ENCODE measurements around the gene FHIT.

Gene FHIT

GRCh38 chr3:59995563-59995962, 1255.7 kb downstream of the FHIT start:
- H3K4me3 ChIP-seq (ENCODE audit: low read depth, low read length), result no peak overlapping the region
- no peaks in the 10 kb centered on the region for H3K27me3 ChIP-seq (ENCODE audit: control insufficient read depth, insufficient read depth, low read length)
- H2AFZ ChIP-seq, result no peak overlapping the region
- TF ChIP-seq, protein P1, sequence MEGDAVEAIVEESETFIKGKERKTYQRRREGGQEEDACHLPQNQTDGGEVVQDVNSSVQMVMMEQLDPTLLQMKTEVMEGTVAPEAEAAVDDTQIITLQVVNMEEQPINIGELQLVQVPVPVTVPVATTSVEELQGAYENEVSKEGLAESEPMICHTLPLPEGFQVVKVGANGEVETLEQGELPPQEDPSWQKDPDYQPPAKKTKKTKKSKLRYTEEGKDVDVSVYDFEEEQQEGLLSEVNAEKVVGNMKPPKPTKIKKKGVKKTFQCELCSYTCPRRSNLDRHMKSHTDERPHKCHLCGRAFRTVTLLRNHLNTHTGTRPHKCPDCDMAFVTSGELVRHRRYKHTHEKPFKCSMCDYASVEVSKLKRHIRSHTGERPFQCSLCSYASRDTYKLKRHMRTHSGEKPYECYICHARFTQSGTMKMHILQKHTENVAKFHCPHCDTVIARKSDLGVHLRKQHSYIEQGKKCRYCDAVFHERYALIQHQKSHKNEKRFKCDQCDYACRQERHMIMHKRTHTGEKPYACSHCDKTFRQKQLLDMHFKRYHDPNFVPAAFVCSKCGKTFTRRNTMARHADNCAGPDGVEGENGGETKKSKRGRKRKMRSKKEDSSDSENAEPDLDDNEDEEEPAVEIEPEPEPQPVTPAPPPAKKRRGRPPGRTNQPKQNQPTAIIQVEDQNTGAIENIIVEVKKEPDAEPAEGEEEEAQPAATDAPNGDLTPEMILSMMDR (IDR thresholded peaks at IDR 0.05), result no peak
- no peak overlapping the region for H3K27ac ChIP-seq
- H3K9me3 ChIP-seq (ENCODE audit: control insufficient read depth, low read length), result no peaks in the 10 kb centered on the region
- H3K4me1 ChIP-seq, result no peaks in the 10 kb centered on the region
- no peak overlapping the region for H3K9ac ChIP-seq
- H3K4me2 ChIP-seq (ENCODE audit: low read length), result no peak overlapping the region
- no peaks in the 10 kb centered on the region for H3K36me3 ChIP-seq (ENCODE audit: control insufficient read depth, insufficient read depth, low read length)
- H3K79me2 ChIP-seq, result no peaks in the 10 kb centered on the region

GRCh38 chr3:59994732-59995304, 1256.4 kb downstream of the FHIT start:
- Histone ChIP-seq H3K4me1 (no peaks in the 10 kb centered on the region), H3K27me3 (ENCODE audit: control insufficient read depth, insufficient read depth, low read length) (no peaks in the 10 kb centered on the region), H3K27ac (no peak overlapping the region), H3K9me3 (ENCODE audit: control insufficient read depth, low read length) (no peaks in the 10 kb centered on the region), H3K36me3 (ENCODE audit: control insufficient read depth, insufficient read depth, low read length) (no peaks in the 10 kb centered on the region), H3K4me2 (ENCODE audit: low read length) (no peak overlapping the region), H2AFZ (no peak overlapping the region), H3K4me3 (ENCODE audit: low read depth, low read length) (no peak overlapping the region), H3K79me2 (no peaks in the 10 kb centered on the region), H3K9ac (no peak overlapping the region)
- TF ChIP-seq, protein P1 (IDR thresholded peaks at IDR 0.05), result no peak

DNA sequence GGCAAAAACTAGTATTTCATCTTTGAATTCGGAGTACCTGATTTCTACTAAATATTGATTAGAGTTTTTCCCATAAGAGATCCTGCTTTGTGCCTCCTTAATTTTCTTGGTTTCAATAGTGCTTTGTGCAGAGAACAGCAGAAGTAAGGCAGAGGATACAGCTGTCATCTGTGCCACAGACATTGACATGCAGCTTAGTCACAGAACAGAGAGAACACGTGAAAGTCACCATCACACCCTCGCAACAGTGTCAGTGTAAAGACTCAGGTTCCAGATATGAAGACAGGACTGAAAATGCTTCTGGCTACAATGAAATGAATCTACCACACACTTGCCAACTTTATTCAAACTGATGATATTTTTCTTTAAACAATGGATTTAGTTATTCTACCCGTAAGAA, 1258.7 kb downstream of the FHIT start:
- Histone ChIP-seq H3K4me1 (peaks cover 3% of the 10 kb centered on the region), H3K9me3 (ENCODE audit: control insufficient read depth, low read length) (no peaks in the 10 kb centered on the region), H3K4me2 (ENCODE audit: low read length) (no peak overlapping the region), H3K27me3 (ENCODE audit: control insufficient read depth, insufficient read depth, low read length) (no peaks in the 10 kb centered on the region), H3K79me2 (no peaks in the 10 kb centered on the region), H3K27ac (no peak overlapping the region), H3K36me3 (ENCODE audit: control insufficient read depth, insufficient read depth, low read length) (no peaks in the 10 kb centered on the region), H2AFZ (no peak overlapping the region), H3K4me3 (ENCODE audit: low read depth, low read length) (no peak overlapping the region), H3K9ac (no peak overlapping the region)
- TF ChIP-seq, protein P1 (IDR thresholded peaks at IDR 0.05), result no peak

DNA sequence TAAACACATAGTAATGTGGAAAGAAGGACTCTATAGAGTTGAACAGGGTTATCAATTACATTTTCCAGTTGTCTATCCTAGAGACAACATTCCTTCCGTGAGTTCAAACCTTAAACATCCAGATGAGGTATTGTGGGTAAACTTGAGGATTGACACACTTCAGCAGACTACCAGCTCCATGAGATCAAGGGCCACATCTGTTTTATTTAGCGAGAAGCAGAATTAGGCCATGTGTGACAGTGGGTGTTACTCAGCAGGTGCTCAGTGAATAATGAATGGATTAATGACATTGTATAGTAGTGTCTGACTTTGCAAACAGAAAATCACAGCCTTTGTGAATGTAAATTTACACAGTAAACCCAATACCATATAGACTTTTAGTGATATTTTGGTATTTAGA, 1260.3 kb downstream of the FHIT start:
- no peak overlapping the region for H3K27ac ChIP-seq
- H2AFZ ChIP-seq, result no peak overlapping the region
- no peak overlapping the region for H3K4me2 ChIP-seq (ENCODE audit: low read length)
- no peaks in the 10 kb centered on the region for H3K36me3 ChIP-seq (ENCODE audit: control insufficient read depth, insufficient read depth, low read length)
- H3K27me3 ChIP-seq (ENCODE audit: control insufficient read depth, insufficient read depth, low read length), result no peaks in the 10 kb centered on the region
- H3K4me3 ChIP-seq (ENCODE audit: low read depth, low read length), result no peak overlapping the region
- peaks cover 3% of the 10 kb centered on the region for H3K4me1 ChIP-seq
- no peaks in the 10 kb centered on the region for H3K9me3 ChIP-seq (ENCODE audit: control insufficient read depth, low read length)
- no peaks in the 10 kb centered on the region for H3K79me2 ChIP-seq
- TF ChIP-seq, protein P1 (IDR thresholded peaks at IDR 0.05), result no peak
- H3K9ac ChIP-seq, result no peak overlapping the region

GRCh38 chr3:59982510-59982909, 1268.7 kb downstream of the FHIT start:
- TF ChIP-seq, protein P1 (IDR thresholded peaks at IDR 0.05), result no peak
- no peak overlapping the region for H3K27ac ChIP-seq
- no peak overlapping the region for H3K4me3 ChIP-seq (ENCODE audit: low read depth, low read length)
- no peaks in the 10 kb centered on the region for H3K79me2 ChIP-seq
- H3K36me3 ChIP-seq (ENCODE audit: control insufficient read depth, insufficient read depth, low read length), result no peaks in the 10 kb centered on the region
- no peak overlapping the region for H2AFZ ChIP-seq
- no peak overlapping the region for H3K4me2 ChIP-seq (ENCODE audit: low read length)
- no peaks in the 10 kb centered on the region for H3K9me3 ChIP-seq (ENCODE audit: control insufficient read depth, low read length)
- H3K4me1 ChIP-seq, result no peaks in the 10 kb centered on the region
- H3K9ac ChIP-seq, result no peak overlapping the region
- H3K27me3 ChIP-seq (ENCODE audit: control insufficient read depth, insufficient read depth, low read length), result no peaks in the 10 kb centered on the region
